ENCODE results near the gene PRSS1.
"Not testable (repeated sequence)": the region's sequence is repeated elsewhere in the genome, so short reads cannot be mapped to it uniquely, and the experiment has no call there.

The PRSS1 gene

DNA sequence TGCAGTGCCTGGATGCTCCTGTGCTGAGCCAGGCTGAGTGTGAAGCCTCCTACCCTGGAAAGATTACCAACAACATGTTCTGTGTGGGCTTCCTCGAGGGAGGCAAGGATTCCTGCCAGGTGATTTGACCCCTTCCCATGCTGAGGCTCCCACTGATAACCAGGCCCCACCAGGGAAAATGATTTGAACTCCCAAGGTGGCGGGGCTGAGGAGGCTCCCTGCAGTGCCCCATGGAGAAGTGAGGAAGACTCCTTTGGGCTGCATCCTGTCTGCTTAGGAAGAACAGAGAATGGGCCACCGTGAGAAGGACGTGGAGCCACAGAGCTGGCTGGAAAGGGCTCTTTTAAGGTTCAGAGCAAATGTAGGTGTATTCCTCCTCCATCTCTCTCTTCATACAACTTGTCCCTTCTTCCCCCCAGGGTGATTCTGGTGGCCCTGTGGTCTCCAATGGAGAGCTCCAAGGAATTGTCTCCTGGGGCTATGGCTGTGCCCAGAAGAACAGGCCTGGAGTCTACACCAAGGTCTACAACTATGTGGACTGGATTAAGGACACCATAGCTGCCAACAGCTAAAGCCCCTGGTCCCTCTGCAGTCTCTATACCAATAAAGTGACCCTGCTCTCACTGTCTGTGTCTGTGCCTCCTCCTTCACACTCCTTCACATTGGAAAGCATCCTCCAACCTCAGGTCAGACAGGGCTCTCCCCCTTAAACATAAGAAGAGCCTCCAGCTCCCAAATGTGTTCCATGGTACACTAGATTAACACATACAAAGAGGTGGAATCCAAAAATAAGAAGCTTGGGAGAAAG is 24.9 kb downstream of the PRSS1 start:
- DNase-seq (ENCODE audit: low spot score), result no peak

DNA sequence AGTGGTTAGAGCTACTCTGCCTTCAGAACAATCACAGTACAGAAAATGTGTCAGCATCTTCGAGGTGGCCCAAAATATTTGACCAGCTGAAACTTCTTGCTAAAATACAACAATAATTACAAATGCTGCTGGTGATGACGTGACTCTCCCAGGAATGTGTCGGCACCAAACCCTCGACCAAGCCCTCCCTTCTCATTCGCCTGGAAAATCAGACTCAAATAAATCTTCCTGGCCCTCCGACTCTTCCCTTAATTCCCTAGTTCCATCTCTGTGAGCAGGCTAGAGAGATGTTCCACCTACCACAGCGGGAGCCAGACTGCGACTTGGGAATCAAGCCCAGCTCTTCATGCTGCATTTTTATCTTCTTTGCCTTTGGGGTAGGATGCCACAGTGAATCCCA is 25.6 kb downstream of the PRSS1 start:
- DNase-seq (ENCODE audit: low spot score), result no peak

DNA sequence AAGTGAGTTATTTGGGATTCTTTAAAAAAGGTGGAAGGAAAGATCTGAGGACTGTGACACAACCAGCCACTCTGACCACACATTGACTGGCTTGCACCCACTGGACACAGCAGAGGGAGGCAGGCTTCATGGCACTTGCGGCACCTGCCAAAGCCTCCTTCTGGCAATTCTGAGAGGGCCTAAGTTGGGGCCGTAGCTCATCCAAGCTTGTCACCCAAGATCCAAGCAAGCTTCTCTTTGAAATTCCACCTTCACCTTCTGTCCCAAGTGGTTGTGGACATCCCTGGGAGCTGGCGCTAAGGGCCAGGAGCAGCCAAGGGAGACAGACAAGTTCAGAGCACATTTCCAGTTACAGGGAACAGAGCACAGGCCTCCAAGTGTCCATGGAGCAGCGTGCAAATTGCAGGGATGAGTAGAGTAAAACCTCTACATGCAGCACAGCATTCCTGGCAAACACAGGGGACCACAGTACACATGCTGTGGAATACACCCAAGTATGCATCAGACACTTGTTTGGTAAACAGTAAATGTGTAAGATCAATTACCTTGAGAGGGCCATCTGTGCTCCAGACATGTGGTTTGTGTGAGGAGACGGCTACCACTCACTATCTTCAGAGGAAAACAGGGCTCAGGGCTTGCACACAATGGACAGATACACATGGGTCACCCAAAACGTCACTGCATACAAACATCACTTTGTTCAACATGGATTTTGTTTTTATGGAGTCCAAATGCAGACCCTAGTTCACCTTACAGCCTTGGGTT is 26.3 kb downstream of the PRSS1 start:
- DNase-seq (ENCODE audit: low spot score), result not testable (repeated sequence)

DNA sequence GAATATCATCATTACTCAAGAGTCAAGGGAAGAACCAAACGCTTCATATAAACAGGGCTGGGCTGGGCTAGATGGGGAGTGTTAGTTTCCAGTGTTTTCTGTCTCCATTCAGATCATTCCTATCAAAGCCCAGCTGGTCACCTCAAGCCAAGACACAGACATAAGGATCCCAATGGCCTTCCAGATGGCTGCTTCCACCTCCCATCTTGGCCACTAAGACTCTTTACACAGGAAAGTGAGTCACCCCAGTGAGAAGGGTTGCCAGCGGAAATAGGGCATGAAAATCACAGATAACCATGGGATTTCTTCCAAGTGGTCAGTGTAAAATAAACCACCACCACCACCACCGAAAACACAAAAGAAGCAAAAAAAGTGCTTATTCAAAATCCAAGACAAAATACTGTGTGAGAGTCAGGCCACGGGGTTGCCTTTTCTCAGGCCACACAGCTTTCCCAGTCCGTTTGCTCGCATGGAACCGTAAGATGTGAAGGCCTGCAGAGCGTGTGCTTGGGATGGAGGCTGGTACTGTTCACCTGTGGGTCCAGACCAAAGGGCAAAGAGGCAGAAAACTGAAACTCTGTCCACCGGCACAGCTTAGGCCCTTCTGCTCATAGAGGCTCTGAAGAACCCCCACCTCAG is 27.1 kb downstream of the PRSS1 start:
- no peak for DNase-seq (ENCODE audit: low spot score)

DNA sequence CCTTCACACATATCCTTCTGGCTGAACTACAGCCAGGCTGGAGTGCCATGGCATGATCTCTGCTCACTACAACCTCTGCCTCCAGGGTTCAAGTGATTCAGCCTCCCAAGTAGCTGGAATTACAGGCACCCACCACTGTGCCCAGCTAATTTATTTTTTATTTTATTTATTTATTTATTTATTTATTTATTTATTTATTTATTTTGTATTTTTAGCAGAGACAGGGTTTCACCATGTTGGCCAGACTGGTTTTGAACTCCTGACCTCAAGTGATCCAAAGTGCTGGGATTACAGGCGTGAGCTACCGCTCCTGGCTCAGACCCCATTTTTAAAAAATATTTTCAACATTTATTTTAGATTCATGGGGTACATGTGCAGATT is 27.6 kb downstream of the PRSS1 start:
- DNase-seq (ENCODE audit: low spot score), result not testable (repeated sequence)

DNA sequence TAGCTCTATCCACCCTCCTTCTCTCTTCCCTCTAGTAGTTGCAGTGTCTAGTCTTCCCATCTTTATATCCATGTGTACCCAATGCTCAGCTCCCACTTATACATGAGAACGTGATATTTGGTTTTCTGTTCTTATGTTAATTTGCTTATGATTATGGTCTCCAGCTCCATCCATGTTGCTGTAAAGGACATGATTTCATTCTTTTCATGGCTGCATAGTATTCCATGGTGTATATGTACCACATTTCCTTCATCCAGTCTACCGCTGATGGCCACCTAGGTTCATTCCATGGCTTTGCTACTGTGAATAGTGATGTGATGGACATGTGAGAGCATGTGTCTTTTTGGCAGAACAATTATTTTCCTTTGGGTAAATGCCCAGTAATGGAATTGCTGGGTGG is 28.0 kb downstream of the PRSS1 start:
- DNase-seq (ENCODE audit: low spot score), result no peak

DNA sequence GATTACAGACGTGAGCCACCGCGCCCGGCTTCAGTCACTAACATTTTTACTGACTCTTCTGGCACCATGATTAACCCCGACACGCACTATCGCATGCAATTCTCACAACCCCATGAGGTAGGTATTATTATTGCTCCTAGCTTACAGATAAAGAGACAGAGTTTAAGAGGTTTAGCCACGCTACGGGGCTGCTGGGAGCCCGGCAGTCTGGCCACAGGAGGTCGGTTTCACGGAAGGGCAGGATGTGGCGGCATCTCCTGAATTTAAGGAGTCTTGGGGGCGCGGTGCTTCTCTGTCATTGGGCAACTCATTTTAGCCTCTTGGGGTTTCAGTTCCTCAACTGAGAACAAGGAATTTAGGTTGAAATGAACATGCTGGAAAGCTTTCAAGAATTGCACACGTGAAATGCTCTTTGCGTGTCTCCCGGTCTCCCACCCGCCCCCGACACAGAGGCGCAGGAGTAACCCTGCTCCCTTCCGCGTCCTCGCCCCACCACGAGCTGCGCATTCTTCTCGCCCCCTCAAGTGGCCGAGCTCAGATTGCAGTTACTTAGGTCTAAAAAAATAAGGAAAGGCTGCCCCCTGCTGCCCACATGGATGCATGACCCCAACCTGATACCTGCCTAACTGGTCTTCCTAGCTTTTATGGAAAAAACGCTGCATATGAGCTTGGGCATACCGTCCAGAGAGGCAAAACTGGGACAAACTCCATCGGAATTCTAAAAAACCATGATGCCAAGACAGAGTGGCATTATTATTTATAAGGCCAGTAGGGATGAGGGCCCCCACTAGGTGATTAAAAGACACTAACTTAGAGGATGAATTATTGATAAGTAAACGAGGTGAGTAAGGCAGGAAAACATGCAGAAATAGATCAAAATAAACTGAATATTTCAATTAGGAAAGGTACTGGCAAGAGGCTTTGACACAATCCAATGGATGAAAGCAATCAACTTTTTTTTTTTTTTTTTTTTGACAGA is 33.9 kb downstream of the PRSS1 start:
- peak; percentile 88 for DNase-seq (ENCODE audit: low spot score)

DNA sequence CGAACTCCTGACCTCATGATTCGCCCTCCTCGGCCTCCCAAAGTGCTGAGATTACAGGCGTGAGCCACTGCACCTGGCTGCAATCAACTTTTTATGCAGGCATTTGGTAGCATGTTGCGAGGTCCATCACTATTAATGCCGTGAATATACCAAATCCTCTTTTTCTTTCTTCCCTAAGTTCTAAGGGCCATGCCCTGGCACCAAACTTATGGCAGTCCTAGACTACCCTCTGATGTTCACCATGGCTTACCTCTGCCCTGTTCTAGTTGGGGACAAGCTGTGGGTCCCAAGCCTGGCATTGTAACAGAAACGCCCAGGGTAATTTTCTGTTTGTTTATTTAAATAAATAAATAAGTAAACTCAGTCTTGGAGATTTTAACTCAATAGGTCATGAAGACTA is 34.8 kb downstream of the PRSS1 start:
- DNase-seq (ENCODE audit: low spot score), result no peak

DNA sequence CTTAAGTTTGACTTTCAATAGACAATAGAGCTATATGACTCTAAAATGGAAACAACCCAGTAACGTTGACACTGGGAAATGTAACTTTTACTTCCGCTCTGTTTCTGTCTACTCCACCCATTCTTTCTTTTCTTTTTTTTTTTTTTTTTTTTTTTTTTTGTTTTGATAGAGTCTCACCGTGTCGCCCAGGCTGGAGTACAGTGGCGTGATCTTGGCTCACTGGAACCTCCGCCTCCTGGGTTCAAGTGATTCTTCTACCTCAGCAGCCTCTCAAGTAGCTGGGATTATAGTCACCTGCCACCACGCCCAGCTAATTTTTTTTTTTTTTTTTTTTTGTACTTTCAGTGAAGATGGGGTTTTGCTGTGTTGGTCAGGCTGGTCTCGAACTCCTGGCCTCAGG is 35.4 kb downstream of the PRSS1 start:
- no peak for DNase-seq (ENCODE audit: low spot score)

DNA sequence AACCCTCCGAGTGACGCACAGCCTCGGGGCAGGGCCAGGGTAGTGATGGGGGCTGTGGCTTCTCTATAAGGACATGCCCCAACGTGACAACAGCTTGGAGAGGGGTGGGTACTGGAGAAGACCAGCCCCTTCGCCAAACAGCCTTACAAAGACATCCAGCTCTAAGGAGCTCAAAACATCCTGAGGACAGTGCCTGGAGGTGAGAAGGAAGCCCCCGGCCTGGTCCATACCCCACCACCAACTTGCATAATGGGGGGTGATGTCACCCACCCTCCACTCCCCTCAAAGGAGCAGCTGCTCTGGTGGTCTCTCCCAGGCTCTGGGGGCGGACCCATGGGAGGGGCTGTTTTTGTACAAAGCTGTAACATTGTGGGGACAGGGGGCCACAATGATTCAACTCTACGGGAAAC is 36.6 kb downstream of the PRSS1 start:
- DNase-seq (ENCODE audit: low spot score), result no peak

DNA sequence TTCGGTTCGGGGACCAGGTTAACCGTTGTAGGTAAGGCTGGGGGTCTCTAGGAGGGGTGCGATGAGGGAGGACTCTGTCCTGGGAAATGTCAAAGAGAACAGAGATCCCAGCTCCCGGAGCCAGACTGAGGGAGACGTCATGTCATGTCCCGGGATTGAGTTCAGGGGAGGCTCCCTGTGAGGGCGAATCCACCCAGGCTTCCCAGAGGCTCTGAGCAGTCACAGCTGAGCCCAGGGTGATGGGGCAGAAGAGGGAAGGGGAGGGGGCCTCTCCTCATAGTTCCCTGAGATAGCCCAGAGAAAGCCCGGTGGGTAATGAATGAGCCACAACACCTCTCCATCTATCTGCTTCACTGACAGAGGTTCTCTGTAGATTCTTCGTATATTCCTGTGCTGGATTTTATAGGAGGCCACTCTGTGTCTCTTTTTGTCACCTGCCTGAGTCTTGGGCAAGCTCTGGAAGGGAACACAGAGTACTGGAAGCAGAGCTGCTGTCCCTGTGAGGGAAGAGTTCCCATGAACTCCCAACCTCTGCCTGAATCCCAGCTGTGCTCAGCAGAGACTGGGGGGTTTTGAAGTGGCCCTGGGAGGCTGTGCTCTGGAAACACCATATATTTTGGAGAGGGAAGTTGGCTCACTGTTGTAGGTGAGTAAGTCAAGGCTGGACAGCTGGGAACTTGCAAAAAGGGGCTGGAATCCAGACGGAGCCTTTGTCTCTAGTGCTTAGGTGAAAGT is 37.9 kb downstream of the PRSS1 start:
- DNase-seq (ENCODE audit: low spot score), result no peak

DNA sequence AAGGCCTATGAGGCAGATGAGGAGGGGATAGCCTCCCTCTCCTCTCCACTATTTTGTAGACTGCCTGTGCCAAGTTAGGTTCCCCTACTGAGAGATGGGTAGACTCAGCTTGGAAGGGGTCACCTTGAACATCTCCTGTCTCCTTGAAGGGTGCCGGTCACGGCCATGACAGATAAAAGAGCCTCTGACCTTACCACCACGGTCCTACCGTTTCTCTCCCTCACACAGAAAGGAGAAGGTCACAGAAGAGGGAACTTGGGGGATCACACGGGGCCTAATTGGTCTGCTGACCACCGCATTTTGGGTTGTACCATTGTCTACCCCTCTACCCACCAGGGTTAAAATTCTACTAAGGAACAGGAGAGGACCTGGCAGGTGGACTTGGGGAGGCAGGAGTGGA is 38.5 kb downstream of the PRSS1 start:
- DNase-seq (ENCODE audit: low spot score), result no peak

DNA sequence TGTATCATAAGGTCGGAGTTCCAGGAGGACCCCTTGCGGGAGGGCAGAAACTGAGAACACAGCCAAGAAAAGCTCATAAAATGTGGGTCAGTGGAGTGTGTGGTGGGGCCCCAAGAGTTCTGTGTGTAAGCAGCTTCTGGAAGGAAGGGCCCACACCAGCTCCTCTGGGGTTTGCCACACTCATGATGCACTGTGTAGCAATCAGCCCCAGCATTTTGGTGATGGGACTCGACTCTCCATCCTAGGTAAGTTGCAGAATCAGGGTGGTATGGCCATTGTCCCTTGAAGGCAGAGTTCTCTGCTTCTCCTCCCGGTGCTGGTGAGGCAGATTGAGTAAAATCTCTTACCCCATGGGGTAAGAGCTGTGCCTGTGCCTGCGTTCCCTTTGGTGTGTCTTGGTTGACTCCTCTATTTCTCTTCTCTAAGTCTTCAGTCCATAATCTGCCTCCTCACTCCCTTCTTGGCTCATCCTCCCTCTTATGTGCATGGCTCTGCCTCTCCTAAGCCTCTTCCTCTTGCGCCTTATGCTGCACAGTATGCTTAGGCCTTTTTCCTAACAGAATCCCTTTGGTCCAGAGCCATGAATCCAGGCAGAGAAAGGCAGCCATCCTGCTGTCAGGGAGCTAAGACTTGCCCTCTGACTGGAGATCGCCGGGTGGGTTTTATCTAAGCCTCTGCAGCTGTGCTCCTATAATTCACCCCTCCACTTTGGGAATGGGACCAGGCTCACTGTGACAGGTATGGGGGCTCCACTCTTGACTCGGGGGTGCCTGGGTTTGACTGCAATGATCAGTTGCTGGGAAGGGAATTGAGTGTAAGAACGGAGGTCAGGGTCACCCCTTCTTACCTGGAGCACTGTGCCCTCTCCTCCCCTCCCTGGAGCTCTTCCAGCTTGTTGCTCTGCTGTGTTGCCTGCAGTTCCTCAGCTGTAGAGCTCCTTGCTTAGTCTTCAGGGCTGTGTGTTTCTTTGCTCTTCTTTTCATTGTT is 39.3 kb downstream of the PRSS1 start:
- no peak for DNase-seq (ENCODE audit: low spot score)

DNA sequence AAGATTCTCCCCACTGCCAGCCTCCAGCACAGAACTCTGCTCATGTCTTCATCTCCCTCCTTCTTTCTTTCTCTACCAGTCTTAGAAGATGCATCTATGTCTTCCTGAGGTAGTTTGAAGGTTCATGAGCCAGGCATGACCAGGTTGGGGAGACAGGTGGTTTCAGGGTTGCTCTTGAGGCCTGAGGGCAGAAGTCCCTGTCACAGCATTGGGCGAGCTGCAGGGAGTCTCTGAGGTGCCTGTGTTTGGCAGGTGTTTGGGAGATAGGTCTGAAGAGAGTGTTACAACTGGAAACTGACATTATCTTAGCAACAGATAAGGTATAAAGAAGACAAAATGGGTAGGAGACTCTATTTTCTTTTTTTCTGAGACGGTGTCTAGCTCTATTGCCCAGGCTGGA is 40.2 kb downstream of the PRSS1 start:
- DNase-seq (ENCODE audit: low spot score), result no peak

DNA sequence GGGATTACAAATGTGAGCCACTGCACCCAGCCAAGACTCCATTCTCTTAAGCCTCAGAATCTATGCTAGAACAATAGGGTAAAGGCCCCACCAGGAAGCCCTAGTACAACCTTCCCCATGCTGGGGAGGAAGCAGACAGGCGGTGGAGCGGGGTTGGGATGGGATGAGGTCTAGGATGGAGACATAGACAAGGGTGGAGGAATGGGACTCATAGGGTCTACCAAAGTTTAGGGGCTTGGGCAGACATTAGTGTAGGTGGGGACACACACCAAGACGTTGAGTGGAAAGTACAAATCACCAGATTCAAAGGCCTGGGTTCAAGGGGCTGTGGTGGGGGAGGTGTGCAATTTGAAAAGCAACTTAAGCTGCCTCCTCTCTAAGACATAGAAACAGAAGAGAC is 40.8 kb downstream of the PRSS1 start:
- no peak for DNase-seq (ENCODE audit: low spot score)

DNA sequence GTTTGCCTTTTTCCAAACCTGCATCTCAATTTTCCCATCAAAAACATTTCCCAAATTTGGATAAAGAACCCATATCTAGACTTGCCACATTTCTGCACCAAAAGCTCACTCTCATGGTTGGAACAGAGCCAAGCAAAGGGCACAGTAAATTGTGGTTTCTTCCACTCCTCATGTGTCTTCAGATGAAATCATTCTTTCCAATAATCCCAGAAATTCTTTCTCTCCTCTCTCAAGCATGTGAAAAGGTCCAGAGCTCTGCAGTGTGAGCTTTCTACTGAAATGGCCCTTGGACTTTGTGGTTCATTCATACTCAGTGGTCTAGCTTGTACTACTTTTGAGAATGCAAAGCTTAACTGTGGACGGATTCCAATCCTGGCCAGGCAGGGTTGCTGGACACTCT is 41.3 kb downstream of the PRSS1 start:
- peak; percentile 80 for DNase-seq (ENCODE audit: low spot score)

DNA sequence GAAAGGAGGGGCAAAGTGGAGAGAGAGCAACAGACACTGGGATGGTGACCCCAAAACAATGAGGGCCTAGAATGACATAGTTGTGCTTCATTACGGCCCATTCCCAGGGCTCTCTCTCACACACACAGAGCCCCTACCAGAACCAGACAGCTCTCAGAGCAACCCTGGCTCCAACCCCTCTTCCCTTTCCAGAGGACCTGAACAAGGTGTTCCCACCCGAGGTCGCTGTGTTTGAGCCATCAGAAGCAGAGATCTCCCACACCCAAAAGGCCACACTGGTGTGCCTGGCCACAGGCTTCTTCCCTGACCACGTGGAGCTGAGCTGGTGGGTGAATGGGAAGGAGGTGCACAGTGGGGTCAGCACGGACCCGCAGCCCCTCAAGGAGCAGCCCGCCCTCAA is 42.2 kb downstream of the PRSS1 start:
- no peak for DNase-seq (ENCODE audit: low spot score)

DNA sequence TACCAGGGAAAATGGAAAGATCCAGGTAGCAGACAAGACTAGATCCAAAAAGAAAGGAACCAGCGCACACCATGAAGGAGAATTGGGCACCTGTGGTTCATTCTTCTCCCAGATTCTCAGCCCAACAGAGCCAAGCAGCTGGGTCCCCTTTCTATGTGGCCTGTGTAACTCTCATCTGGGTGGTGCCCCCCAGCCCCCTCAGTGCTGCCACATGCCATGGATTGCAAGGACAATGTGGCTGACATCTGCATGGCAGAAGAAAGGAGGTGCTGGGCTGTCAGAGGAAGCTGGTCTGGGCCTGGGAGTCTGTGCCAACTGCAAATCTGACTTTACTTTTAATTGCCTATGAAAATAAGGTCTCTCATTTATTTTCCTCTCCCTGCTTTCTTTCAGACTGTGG is 42.9 kb downstream of the PRSS1 start:
- DNase-seq (ENCODE audit: low spot score), result no peak

DNA sequence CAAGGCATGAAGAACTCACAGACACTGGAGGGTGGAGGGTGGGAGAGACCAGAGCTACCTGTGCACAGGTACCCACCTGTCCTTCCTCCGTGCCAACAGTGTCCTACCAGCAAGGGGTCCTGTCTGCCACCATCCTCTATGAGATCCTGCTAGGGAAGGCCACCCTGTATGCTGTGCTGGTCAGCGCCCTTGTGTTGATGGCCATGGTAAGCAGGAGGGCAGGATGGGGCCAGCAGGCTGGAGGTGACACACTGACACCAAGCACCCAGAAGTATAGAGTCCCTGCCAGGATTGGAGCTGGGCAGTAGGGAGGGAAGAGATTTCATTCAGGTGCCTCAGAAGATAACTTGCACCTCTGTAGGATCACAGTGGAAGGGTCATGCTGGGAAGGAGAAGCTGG is 43.3 kb downstream of the PRSS1 start:
- no peak for DNase-seq (ENCODE audit: low spot score)

DNA sequence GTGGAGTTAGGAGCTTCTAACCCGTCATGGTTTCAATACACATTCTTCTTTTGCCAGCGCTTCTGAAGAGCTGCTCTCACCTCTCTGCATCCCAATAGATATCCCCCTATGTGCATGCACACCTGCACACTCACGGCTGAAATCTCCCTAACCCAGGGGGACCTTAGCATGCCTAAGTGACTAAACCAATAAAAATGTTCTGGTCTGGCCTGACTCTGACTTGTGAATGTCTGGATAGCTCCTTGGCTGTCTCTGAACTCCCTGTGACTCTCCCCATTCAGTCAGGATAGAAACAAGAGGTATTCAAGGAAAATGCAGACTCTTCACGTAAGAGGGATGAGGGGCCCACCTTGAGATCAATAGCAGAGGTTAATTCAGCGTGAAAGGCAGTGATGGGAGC is 43.9 kb downstream of the PRSS1 start:
- DNase-seq (ENCODE audit: low spot score), result no peak
